NCI-H1092 treated with DMSO at 0.1 percent for 48 hours (cell line): Measurements from ENCODE around the gene ANK2.

ENCODE experiments used
- DNase-seq: peaks from one replicate; lab custom pipeline; 2025; lab: John Stamatoyannopoulos, UW

The ANK2 gene

DNA sequence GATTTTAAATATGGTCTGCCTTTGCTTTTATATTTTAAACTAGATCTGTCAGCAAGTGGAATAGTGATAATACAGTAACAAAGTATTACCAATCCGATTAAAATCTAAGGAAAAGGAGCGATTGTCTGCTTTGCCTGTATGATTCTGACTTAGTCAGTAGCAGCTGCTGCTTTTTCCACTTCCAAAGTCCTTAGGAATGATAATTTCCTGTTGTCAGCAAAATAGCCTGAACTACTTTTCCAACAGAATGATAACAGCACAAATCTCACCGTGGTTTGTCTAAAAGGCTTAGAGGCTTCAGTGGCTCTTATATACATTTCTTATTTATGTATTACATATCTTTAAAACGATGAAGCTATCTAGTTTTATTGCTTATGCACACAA, 290.0 kb downstream of the ANK2 start:
- no peak for DNase-seq

DNA sequence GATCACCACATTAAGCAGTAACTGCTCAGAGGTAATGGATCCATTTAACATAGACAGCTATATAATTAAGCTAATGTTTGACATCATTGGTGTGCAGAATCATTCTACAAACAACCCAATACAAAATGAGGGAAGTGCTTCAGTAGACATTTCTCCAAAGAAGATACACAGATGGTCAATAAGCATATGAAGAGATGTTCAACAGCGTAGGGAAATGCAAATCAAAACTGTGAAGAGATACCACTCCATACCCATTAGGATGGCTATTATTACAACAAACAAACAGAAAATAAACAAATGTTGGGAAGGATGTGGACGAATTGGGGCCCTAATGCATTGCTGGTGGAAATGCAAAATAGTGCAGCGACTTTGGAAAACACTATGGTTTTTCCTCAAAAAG, 294.6 kb downstream of the ANK2 start:
- DNase-seq = no peak

DNA sequence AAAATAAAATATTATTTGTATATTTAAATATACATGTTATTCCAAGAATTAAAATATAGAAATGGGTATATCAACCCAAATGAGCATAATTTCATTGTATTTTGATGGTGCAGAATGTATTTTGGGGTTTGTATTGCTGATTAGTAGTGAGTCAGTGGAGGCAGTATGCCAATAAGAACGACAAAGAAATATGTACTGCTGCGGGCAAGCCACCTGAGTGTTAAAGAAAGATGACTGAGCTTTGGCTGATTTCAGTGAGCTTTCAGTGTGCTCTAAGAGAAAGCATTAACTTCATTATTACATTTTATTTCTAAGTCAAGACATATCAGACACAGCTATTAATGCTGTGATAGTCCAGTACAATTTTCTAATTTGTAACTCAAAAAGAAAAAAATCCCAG, 297.8 kb downstream of the ANK2 start:
- DNase-seq = no peak

DNA sequence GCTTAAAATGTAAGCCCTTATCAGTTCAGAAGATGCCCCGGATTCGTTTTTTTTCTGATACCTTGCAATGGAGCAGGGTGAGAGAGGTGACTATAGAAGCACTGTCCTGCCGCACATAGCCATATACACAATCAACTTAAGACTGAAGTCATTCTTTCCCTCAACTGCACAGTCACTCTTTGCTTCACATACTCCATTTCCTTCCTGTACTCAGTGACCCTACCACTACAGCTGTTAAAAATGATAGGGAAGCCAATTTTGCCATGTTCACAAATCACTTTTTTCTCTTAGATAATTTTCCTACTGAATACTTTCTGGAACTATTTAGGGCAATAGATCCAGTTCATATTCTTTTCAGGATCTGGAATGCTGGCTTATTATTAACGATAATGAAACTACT, 300.0 kb downstream of the ANK2 start:
- no peak for DNase-seq

DNA sequence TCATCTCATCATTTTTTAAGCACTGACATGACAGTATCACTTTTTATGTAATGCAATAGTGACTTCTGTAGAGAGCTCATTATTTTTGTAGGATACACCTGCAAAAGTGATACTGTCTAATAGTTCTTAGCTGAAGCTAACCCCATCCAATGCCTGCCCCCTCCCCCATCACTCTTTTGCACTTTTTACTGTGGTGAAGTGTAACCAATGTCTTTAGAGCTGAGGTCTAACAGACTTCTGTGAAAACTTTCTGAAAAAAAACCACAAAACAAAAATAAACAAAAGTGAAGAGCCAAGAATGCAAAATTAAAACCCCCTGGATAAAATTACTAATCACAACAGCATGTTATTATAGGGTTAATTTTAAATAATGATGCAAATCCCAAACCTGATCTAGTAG, 301.1 kb downstream of the ANK2 start:
- DNase-seq = no peak

DNA sequence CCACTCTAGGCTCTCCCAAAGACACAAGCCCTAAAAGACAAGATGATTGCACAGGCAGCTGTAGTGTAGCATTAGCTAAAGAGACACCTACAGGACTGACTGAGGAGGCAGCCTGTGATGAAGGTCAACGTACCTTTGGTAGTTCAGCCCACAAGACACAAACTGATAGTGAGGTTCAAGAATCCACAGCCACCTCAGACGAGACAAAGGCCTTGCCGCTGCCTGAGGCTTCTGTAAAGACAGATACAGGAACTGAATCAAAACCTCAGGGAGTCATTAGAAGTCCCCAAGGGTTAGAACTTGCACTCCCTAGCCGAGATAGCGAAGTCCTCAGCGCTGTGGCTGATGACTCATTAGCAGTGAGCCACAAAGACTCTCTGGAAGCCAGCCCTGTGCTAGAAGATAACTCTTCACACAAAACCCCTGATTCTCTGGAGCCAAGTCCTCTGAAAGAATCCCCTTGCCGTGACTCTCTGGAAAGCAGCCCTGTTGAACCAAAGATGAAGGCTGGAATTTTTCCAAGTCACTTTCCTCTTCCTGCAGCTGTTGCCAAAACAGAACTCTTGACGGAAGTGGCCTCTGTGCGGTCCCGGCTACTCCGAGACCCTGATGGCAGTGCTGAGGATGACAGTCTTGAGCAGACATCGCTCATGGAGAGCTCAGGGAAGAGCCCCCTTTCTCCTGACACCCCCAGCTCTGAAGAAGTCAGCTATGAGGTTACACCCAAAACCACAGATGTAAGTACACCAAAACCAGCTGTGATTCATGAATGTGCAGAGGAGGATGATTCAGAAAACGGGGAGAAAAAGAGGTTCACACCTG, 306.3 kb downstream of the ANK2 start:
- DNase-seq = no peak

DNA sequence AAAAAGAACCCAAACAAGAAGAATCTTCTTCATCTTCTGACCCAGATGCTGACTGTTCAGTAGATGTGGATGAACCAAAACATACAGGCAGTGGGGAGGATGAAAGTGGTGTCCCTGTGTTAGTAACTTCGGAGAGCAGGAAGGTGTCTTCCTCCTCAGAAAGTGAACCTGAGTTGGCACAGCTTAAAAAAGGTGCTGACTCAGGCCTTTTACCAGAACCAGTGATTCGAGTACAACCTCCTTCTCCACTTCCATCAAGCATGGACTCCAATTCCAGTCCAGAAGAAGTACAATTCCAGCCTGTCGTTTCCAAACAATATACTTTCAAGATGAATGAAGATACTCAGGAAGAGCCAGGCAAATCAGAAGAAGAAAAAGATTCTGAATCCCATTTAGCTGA, 307.0 kb downstream of the ANK2 start:
- DNase-seq = no peak

DNA sequence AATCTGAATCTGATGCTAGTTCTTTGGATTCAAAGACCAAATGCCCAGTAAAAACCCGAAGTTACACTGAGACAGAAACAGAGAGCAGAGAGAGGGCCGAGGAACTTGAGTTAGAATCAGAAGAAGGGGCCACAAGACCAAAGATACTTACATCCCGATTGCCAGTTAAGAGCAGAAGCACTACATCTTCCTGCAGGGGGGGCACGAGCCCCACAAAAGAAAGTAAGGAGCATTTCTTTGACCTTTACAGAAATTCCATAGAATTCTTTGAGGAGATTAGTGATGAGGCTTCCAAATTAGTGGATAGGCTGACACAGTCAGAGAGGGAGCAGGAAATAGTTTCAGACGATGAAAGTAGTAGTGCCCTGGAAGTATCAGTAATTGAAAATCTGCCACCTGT, 309.3 kb downstream of the ANK2 start:
- DNase-seq = no peak

DNA sequence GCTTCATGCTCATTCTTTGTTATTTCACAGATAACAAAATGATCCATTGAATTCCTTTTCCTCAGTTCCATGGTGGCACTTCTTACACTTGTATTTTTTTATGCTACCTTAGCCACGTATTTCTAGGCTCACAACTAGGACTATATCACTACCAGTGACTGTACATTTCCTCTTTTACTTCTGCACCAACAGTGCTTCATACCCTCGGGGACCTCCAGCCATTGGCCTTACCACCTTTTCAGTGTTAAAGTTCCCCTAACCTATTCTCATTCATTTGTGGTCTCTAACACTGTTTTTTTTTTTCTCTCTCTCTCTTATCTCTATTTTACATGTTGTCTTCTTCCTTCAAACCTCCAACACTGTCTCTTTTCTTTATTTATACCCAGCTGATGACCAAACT, 315.9 kb downstream of the ANK2 start:
- no peak for DNase-seq

DNA sequence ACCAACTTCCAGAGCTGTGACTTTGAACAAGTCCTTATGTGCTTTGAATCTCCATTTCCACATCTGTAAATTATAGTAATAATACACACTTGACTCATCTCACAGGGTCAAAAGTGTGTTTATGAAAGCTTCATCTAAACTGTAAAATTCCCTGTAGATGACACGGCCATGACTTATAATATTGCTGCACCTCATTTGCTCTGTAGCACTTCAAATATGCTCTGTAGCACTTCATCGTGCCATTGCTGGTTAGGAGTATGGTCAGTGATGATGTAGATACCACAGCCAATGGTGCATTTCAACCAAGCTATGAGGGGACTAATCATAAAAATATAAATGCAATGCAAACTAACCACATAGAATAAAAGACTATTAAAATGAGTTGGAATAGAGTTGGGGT, 318.6 kb downstream of the ANK2 start:
- no peak for DNase-seq

DNA sequence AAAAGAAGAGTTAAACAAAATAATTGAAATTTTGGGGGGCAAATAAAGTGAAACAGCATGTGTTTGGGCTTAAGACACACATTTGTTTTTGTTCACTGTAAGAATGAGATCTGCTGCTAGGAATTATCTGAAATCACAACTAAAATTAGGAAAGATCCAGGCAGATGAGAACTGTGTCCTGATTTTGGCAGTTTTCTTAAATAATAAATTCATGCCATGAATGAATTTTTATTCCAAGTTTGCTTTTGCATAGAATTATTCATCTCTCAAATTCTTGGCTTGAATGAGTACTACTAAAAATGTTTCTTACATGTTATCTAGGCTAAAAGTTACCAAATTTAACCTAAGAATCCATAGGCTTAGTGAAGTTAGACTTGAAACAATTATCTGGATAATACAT, 321.7 kb downstream of the ANK2 start:
- no peak for DNase-seq

DNA sequence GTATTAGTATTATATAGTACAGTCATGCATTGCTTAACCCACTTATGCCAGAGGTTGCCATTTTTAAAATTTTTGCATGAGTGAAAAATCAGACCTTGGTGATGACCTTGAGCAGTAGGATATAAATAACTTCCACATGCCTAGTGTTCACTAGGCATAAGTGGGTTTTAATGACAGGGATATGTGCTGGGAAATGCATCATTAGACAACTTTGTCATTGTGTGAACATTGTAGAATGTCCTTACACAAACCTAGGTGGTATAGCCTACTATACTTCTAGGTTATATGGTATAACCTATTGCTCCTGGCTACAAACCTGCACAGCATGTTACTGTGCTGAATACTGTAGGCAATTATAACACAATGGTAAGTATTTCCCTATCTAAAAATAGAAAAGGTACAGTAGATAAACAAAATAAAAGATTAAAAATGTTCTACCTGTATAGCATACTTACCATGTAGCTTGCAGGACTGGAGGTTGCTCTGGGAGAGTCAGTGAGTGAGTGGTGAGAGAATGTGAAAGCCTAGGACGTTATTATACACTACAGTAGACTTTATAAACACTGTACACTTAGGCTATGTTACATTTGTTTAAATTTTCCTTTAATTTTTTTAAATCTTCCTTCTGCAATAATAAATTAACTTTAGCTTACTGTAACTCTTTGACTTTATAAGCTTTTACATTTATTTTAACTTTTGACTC, 326.7 kb downstream of the ANK2 start:
- no peak for DNase-seq

DNA sequence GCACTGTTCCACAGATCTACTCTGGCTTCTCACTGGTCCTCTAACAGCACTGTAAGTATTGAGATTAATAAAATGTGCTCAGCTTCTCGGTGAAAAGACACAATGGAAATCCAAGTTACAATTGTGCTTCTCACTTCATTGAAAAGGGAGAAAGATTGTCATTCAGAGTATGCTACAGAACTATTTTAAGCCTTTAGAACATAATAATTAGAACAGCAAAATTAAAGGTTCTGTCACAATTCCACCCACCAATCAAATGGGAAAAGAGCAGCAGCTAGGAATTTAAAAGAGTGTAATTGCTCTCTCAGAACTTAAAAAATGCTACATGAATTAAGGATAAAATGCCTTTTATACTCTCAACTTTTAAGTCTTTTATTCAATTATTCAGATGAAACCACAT, 329.4 kb downstream of the ANK2 start:
- no peak for DNase-seq

DNA sequence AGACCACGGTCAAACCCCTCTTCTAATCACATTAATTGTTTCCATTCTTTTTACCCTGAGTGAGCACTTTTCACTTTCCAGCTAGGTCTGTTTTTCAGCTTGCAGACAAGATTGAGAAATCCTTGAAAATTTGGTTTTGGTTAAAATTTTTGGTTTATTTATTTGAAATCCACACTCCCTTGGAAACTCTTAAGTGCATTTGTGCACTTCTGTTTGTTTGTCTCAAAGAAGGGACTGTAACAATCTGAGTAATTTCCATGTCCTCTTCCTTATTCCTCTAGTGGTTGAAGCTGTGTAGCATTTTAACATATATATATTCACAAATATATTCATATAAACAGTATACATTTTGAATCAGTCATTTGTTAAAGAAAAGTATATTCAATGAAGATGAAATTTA, 333.3 kb downstream of the ANK2 start:
- no peak for DNase-seq

DNA sequence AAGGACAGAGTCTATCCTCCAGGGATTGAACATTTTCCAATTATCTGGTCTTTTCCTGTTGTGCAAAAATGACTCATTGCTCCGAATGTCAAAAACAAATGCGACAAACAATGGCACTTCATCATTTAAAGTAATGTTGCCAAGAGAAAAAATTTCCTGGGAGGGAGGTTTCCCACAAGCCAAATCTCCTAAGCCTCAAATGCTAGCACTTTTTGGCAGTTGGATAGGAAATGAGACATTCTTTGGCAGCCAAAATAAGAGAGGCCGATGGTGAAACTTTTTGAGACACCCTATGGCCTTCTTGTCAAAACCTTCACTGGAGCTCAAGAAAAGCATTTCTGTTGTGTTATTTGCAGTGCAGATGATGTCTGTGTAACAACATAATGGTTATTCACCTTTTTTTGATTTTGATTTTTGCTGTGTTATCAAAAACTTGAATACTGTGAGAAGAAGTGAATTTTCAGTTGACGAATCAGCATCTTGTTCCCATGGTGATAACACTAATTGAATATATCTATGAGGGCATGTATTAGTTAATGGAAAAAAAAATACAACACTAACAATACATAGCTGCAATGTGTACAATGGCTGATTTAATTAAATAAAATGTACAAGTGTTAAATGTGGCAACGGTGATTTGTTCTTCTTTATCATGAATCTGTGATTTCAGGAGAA, 333.8 kb downstream of the ANK2 start:
- no peak for DNase-seq

DNA sequence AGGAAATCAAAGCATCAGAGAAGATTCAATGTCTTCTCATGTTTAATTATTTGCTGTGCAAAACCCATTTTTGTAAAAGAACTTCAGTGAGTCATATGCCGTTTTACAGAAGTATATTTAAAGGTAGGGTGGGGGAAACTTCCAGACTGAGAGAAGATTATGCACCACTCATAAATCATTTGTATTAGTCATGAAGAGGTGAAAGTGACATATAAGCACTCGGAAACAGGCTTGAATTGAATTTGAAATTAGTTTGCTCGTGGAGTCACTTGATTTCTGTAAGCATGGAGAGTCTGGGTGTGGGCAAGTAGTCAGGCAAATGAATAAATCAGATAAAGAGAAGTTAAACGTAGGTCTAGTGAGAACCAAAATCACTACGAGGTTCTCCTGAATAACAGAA, 335.1 kb downstream of the ANK2 start:
- no peak for DNase-seq

DNA sequence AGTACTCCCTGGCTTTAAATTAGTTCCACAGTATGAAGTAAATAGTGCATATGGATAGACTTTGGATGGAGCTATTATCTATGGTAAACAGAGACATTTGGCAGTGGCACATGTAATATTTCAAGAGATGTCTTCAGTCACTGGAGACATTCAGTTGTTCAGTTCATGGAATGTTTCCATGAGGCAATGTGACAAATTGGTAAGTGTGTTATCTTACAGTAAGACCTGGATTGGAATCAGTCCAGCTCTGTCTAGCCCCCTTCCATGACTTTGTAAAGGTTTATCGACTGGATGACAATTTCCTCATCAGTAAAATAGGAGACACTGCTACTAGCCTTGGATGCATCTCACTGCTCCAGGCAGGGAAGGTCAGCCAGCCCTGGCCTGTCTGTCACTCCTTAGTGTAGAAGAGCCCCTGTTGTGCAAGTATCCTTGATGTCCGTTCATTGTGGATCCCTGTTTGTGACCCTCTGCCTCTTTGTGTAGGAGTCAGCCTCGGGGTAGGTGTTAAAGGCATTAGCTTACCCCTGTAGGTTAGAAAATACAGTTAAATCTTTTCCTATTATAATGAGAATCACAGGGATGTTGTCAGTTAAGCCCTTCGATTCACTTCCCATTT, 335.9 kb downstream of the ANK2 start:
- DNase-seq = no peak

DNA sequence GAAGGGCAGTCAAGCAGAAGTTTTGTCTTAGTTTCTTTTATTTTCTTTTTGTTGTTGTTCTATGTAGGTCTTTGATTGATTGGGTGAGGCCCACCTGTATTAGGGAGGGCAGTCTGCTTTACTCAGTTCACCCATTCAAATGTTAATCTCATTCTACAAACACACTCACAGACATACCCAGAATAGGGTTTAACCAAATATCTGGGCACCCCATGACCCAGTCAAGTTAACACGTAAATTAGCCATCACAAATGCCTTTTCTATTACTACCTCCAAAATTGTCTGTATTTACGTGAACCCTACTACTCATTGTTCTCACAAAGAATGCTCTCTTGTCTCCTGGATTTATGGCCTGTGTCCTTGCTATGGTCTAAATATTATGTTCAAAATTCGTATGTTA, 339.7 kb downstream of the ANK2 start:
- DNase-seq = no peak

DNA sequence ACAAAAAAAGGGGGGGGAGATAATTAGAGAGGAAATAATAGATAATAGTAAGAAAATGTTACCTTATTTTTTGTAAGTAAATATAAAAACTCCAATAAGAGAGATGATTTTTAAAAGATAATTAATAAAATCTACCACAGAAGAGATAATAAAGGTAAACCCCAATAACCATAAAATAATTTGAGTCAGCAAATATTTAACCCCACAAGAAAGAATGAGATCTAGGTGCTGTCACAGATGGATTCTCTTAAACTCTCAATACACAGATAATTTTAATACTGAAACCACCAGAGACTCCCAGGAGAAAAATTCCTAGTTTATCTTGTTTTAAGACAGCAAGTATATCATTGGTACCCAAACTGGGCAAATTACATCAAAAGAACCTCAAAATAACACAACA, 341.4 kb downstream of the ANK2 start:
- DNase-seq = no peak

DNA sequence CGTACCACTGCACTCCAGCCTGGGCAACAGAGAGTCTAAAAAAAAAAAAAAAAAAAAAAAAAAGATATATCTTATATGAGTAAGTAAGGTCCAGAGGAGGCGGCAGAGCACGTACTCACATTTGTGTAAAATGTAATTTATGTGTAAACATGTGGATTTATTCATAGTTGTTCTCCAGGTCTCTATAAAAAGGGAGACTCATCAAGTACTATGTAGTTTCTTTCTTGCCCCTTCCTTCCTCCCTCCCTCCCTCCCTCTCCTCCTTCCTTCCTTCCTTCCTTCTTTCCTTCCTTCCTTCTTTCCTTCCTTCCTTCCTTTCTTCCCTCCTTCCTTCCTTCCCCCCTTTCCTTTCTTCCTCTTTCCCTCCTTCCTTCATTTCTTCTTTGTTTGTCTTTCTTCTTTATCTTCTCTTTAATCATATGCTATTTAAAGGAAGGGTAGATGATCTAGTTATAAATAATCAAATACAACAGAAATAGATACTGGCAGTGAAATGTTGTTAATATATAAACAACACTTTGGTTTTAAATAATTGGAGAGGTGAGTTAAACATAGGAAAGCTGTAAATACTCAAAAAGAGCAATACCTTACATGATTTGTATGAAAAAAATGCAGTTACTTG, 344.8 kb downstream of the ANK2 start:
- no peak for DNase-seq

DNA sequence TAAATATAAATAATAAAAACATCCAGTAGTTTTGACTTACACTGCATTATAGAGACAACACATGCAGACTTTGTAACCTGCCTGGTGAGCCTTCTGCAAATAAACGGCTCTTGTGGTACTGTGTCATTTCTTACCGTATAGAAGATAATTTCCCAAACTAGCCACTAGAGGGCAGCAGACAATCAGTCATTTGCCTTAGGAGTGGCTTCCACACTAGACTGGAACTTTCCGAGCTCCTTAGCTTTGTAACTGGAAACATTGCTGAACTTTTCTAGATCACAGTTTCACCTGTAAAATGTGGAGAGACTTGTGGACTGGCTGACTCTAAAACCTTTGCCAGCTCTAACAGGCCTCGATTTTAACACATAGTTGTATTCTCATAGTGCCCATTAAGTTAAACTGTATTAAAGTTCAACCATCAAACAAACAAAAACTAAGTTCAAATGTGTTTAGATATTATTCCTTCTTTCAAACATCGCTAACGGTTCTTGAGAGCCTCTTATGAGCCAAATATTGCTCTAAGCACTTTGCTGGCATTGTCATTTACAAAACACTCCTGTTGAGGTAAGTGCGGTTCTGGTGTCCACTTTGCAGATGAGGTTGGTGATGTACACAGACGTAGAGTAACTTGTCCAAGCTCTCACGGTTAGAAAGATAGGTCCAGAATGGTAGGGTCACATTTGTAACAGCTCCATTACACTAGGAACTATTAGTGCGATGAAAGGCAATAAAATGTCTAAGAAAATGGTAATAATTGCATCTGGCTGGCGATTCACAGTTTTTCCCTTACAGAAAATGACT, 345.5 kb downstream of the ANK2 start:
- DNase-seq = peak; percentile 88
